COLO668 (cell line): ENCODE results near the gene WWTR1.

Source experiments
- DNase-seq: peaks from one replicate; lab custom pipeline; 2025; ENCODE audit not compliant: unreplicated experiment; lab: John Stamatoyannopoulos, UW

The WWTR1 gene

GRCh38 chr3:149571381-149571780 is 86.4 kb downstream of the WWTR1 start:
- DNase-seq, result no peak

GRCh38 chr3:149570016-149570415 is 87.8 kb downstream of the WWTR1 start:
- DNase-seq, result no peak

DNA sequence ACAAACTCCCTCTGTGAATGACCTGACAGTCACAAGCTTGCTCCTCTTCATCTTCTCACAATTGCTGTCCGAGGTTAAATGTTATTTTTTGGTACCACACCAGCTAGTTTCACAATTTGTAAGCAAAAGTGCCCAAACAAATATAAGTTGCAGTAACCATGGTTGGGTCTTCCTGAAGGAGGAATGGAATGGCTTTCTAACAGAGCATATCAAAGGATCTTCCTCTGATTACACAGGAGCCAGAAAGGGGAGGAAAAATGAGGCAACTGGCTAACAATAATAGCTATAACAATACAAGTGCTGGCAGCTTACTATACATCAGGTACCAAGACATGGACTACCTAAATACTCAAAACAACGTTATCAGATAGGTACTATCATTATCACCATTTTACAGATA is 90.4 kb downstream of the WWTR1 start:
- DNase-seq, result no peak

- DNase-seq, result no peak
Measured at GRCh38 chr3:149566292-149566975, 91.4 kb downstream of the WWTR1 start.

- no peak for DNase-seq
Measured at GRCh38 chr3:149564079-149564478, 93.7 kb downstream of the WWTR1 start.

DNA sequence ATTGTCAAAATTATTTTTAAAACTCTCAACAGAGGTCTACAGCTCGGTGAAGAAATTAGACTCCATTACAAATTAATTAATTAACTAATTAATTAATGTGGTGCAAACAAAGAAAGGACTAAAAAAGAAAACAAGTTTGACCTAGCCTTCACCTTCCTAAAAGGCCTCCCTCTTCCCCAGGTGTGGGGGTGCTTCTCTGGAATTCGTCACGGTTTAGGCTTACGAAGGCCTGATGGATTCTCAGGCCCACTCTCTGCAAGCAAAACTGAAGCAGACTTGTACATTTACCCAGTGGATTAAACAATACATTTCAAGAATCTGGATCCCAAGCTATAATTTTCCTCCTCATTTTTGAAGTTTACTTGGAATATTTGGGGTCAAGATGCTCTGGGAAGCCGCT is 94.7 kb downstream of the WWTR1 start:
- DNase-seq, result no peak

GRCh38 chr3:149560617-149561016 is 97.2 kb downstream of the WWTR1 start:
- no peak for DNase-seq

DNA sequence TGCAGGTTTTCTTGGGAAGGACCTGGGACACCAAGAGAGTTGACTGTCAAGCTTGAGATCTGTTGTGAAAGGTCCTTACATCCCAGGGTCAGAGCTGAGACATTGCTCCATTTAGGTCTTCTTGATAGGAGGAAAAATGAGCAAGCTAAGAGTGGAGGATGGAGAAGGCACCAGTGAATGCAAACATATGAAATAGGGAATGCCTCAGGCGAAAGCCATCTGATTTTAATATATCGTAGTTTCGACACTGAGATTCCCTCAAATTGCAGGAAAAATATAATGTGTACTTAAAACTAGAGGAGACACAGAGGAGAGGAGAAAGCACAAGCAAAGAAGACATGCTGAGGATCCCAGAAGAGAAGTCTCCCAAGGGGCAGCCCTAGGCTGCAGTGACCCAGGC is 97.8 kb downstream of the WWTR1 start:
- DNase-seq, result no peak

GRCh38 chr3:149559525-149559924 is 98.3 kb downstream of the WWTR1 start:
- no peak for DNase-seq

DNA sequence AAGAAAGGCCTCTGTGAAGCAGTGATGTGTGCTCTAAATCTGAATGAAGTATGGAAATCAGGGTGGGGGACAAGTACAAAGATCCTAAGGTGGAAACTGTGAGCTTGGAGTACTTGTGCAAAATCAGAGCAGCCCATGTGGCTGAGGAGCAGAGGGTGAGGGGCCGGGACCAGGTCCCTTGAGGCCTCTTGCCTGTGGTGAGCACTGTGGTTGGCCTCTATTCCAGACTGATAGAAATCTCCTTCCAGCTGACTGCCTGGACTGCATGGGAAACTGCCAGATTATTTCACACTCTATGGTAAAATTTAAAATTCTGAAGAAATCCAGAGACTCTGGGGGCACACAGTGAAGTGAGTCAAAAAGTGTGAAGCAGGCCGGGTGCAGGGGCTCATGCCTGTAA is 101.9 kb downstream of the WWTR1 start:
- DNase-seq, result no peak

DNA sequence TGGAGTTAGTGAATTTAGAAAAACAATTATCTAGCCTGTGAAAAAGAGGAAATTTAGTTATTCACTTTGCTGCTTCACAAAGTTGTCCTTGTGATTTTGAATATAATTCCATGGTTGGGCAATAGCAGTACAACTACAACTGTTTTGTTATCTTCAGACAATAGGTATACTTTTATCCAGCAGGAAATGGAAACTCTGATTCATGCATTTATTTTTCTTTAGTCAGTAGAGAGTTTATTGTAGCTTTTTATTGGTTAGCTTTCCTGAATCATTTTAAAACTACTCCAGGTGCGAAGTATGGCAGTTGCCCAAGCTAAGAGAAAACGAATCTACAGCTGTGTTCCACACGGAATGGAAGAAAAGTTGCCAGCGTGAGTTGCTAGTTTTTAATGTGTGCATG is 103.0 kb downstream of the WWTR1 start:
- DNase-seq, result no peak

- DNase-seq, result no peak
Measured at GRCh38 chr3:149553781-149554451, 103.9 kb downstream of the WWTR1 start.

- no peak for DNase-seq
Measured at GRCh38 chr3:149552700-149553099, 105.1 kb downstream of the WWTR1 start.

GRCh38 chr3:149551500-149551899 is 106.3 kb downstream of the WWTR1 start:
- no peak for DNase-seq

GRCh38 chr3:149548669-149549065 is 109.2 kb downstream of the WWTR1 start:
- DNase-seq, result no peak

DNA sequence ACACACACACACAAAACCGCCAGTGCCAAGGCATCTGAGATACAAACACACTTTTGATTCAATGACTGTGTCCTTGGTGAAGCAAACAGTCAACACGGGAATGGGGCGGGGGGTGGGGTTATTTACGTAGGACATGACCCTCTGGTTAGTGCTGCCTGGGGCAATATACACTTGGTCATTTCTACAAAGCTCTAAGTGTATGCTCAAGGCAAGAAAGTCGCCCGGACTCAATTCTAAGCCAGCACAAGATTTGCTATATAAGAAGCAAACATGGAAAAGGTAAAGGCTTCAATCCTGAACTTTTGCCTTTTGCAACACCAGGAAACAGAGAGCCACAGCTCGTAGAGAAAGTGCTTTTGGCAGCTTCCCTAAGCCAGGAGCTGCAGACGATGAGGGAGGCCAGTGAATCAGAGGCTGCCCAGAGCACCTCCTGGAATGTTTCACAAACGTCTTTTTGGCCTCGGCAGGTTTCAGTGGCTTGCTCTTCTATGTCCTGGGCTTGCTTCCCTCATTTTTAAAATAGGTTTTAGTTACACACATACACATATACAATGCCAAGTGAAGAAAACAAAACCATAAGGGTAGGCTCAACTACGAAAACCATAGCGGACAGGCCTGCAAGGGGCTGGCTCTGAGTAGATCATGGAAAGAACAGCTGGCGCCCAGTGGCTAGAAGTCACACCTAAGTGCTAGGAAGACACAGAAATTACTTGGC is 109.7 kb downstream of the WWTR1 start:
- DNase-seq, result no peak

GRCh38 chr3:149547413-149547812 is 110.4 kb downstream of the WWTR1 start:
- no peak for DNase-seq

- DNase-seq, result no peak
Measured at GRCh38 chr3:149545049-149545448, 112.8 kb downstream of the WWTR1 start.

GRCh38 chr3:149542375-149543312 is 115.2 kb downstream of the WWTR1 start:
- DNase-seq, result no peak

GRCh38 chr3:149541091-149541491 is 116.7 kb downstream of the WWTR1 start:
- no peak for DNase-seq

DNA sequence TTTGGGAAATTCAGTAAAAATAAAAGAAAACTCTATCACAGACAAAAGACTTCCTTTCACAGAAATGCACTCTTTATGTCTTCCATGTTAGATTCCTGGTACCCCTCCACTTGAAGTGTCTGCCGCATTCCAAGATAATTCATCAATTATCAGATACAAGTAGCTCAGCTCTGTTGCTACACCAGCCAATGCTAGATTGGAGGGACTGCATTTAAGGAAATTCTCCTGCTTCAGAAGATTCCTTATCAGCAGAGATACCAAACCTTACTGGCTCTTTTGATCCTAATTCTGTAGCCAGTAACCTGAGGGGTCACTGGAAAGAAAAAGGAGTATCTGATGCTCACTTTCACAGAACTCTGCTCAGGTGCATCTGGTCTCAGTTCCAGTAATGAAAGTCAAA is 119.5 kb downstream of the WWTR1 start:
- no peak for DNase-seq
